H9 (cell line): ENCODE data around the gene FAM162A. TPM values are rescaled to one million over a fixed set of nuclear protein-coding genes. Genes with fewer than 3 reads are reported as not detected.

ENCODE experiments used
- DNase-seq: peaks from one replicate; pipeline ENCODE4 v3.0.0-alpha.2; 2017
- H2AFZ ChIP-seq: one replicate; pipeline ENCODE4 v1.6.1; 2013; ENCODE audit warnings: mild to moderate bottlenecking, low read length, control low read depth, moderate library complexity
- H2AK5ac ChIP-seq: 2 replicates; pipeline ENCODE4 v1.6.1; 2013; ENCODE audit warnings: low read length, control low read depth, mixed read lengths; ENCODE audit not compliant: insufficient read length
- H2BK120ac ChIP-seq: one replicate; pipeline ENCODE4 v1.6.1; 2013; ENCODE audit warnings: low read depth, mild to moderate bottlenecking, low read length, control low read depth, inconsistent platforms; ENCODE audit not compliant: poor library complexity, severe bottlenecking
- H2BK12ac ChIP-seq: 2 replicates; pipeline ENCODE4 v1.6.1; 2013; ENCODE audit warnings: low read length, control low read depth, mixed read lengths, low read depth; ENCODE audit not compliant: insufficient read length
- H2BK15ac ChIP-seq: 2 replicates; pipeline ENCODE4 v1.6.1; 2013; ENCODE audit warnings: low read depth, low read length, control low read depth
- H2BK20ac ChIP-seq: one replicate; pipeline ENCODE4 v1.6.1; 2013; ENCODE audit warnings: low read depth, mild to moderate bottlenecking, low read length, control low read depth, inconsistent platforms; ENCODE audit not compliant: poor library complexity, severe bottlenecking
- H2BK5ac ChIP-seq: 2 replicates; pipeline ENCODE4 v1.6.1; 2013; ENCODE audit warnings: low read length, control low read depth, mixed read lengths; ENCODE audit not compliant: insufficient read length
- H3K14ac ChIP-seq: 2 replicates; pipeline ENCODE4 v1.6.1; 2013; ENCODE audit warnings: low read length, control low read depth; ENCODE audit not compliant: insufficient read depth
- H3K18ac ChIP-seq: 2 replicates; pipeline ENCODE4 v1.6.1; 2013; ENCODE audit warnings: low read depth, mild to moderate bottlenecking, mixed read lengths, low read length, control low read depth; ENCODE audit not compliant: insufficient read length
- H3K23ac ChIP-seq: 2 replicates; pipeline ENCODE4 v1.6.1; 2013; ENCODE audit warnings: low read length, control low read depth, mixed read lengths, low read depth; ENCODE audit not compliant: insufficient read length
- H3K23me2 ChIP-seq: 2 replicates; pipeline ENCODE4 v1.6.1; 2013; ENCODE audit warnings: low read depth, mild to moderate bottlenecking, mixed read lengths, low read length, control low read depth; ENCODE audit not compliant: insufficient read length, poor library complexity, severe bottlenecking
- H3K27ac ChIP-seq: 2 replicates; pipeline ENCODE4 v1.5.1; 2013; ENCODE audit warnings: low read length, control low read depth, mixed read lengths, low read depth; ENCODE audit not compliant: insufficient read length
- H3K27me3 ChIP-seq: 2 replicates; pipeline ENCODE4 v1.6.1; 2013; ENCODE audit warnings: low read length, control low read depth, inconsistent platforms; ENCODE audit not compliant: insufficient read depth
- H3K4ac ChIP-seq: 2 replicates; pipeline ENCODE4 v1.6.1; 2013; ENCODE audit warnings: low read depth, mild to moderate bottlenecking, control low read depth, inconsistent platforms, low read length, moderate library complexity
- H3K4me1 ChIP-seq: 2 replicates; pipeline ENCODE4 v1.6.1; 2013; ENCODE audit warnings: low read length, control low read depth, inconsistent platforms; ENCODE audit not compliant: insufficient read depth
- H3K4me2 ChIP-seq: 2 replicates; pipeline ENCODE4 v1.6.1; 2013; ENCODE audit warnings: low read length, control low read depth, mixed read lengths; ENCODE audit not compliant: insufficient read length, insufficient read depth
- H3K56ac ChIP-seq: 2 replicates; pipeline ENCODE4 v1.6.1; 2013; ENCODE audit warnings: low read depth, mild to moderate bottlenecking, mixed read lengths, low read length, control low read depth; ENCODE audit not compliant: insufficient read length
- H3K79me1 ChIP-seq: 2 replicates; pipeline ENCODE4 v1.6.1; 2013; ENCODE audit warnings: low read depth, mild to moderate bottlenecking, moderate library complexity, low read length, control low read depth, inconsistent platforms; ENCODE audit not compliant: insufficient read depth, poor library complexity, severe bottlenecking
- H3K79me2 ChIP-seq: 2 replicates; pipeline ENCODE4 v1.6.1; 2013; ENCODE audit warnings: low read length, control low read depth, inconsistent platforms; ENCODE audit not compliant: insufficient read depth
- H3K9ac ChIP-seq: 2 replicates; pipeline ENCODE4 v1.6.1; 2013; ENCODE audit warnings: low read length, control low read depth, mixed read lengths; ENCODE audit not compliant: insufficient read length; ENCODE audit errors: extremely low read depth
- H3K9me3 ChIP-seq: one replicate; pipeline ENCODE4 v1.6.1; 2013; ENCODE audit warnings: low read depth, low read length, inconsistent platforms; ENCODE audit not compliant: control insufficient read depth
- H3T11ph ChIP-seq: one replicate; pipeline ENCODE4 v1.6.1; 2013; ENCODE audit warnings: mild to moderate bottlenecking, low read length, control low read depth, inconsistent platforms
- H4K20me1 ChIP-seq: one replicate; pipeline ENCODE4 v1.6.1; 2013; ENCODE audit not compliant: control insufficient read depth, insufficient read length, insufficient read depth
- H4K5ac ChIP-seq: 2 replicates; pipeline ENCODE4 v1.6.1; 2013; ENCODE audit warnings: low read depth, mild to moderate bottlenecking, mixed read lengths, low read length, control low read depth; ENCODE audit not compliant: insufficient read length
- H4K8ac ChIP-seq: replicated peaks from 2 replicates; pipeline ENCODE4 v1.6.1; 2013; ENCODE audit warnings: low read length, control low read depth, mixed read lengths, low read depth; ENCODE audit not compliant: insufficient read length
- H4K91ac ChIP-seq: 2 replicates; pipeline ENCODE4 v1.6.1; 2013; ENCODE audit warnings: low read depth, mild to moderate bottlenecking, moderate library complexity, mixed read lengths, low read length, control low read depth; ENCODE audit not compliant: insufficient read length
- H3K27ac Mint-ChIP-seq, 3 experiments: 2 replicates in 2 of 3; 3 replicates in 1 of 3; pipeline ENCODE4 v1.8.0; 2020 to 2021; ENCODE audit warnings: mixed read lengths in 3 of 3, mild to moderate bottlenecking in 1 of 3, moderate library complexity in 1 of 3
- H3K27me3 Mint-ChIP-seq: 2 replicates; pipeline ENCODE4 v1.8.0; 2021; ENCODE audit warnings: low read depth, mild to moderate bottlenecking, moderate library complexity, mixed read lengths
- H3K36me3 Mint-ChIP-seq, 3 experiments: 2 replicates in 2 of 3; 3 replicates in 1 of 3; pipeline ENCODE4 v1.8.0; 2020 to 2021; ENCODE audit warnings: low read depth in 3 of 3, mixed read lengths in 3 of 3; ENCODE audit not compliant: insufficient read depth in 1 of 3
- H3K4me1 Mint-ChIP-seq, 2 experiments: 2 replicates each; pipeline ENCODE4 v1.8.0; 2020; ENCODE audit warnings: mixed read lengths in 2 of 2
- H3K4me3 Mint-ChIP-seq, 2 experiments: 2 replicates in 1 of 2; 3 replicates in 1 of 2; pipeline ENCODE4 v1.8.0; 2020 to 2021; ENCODE audit warnings: mild to moderate bottlenecking in 2 of 2, mixed read lengths in 2 of 2, moderate library complexity in 1 of 2
- H3K9me3 Mint-ChIP-seq, 2 experiments: 2 replicates in 1 of 2; 3 replicates in 1 of 2; pipeline ENCODE4 v1.8.0; 2020; ENCODE audit warnings: mild to moderate bottlenecking in 2 of 2, mixed read lengths in 2 of 2, moderate library complexity in 1 of 2
- WGBS: extraction: QIAGEN DNeasy Blood & Tissue Kit; methylation state at CpG from one replicate; pipeline ENCODE4 v1.1.7; 2013; ENCODE audit warnings: missing lambda C conversion rate, low lambda C conversion rate, mixed read lengths; ENCODE audit not compliant: insufficient read length; ENCODE audit errors: extremely low coverage; 5-methylcytosine and 5-hydroxymethylcytosine counted together
- total RNA-seq: library from RNA; stranded (reverse); gene quantifications from 2 replicates; pipeline ENCODE4 v1.2.1, GENCODE V29; 2021
- TF ChIP-seq, protein P1 (sequence below): fragments of 200-600 bp; sonication (generic); conservative IDR thresholded peaks from 3 replicates; pipeline ENCODE4 v1.8.0; 2021; ENCODE audit warnings: antibody characterized with exemption, mild to moderate bottlenecking

FAM162A gene
- total RNA-seq, 1 experiment from 2014 or later: 78.5 TPM

DNA sequence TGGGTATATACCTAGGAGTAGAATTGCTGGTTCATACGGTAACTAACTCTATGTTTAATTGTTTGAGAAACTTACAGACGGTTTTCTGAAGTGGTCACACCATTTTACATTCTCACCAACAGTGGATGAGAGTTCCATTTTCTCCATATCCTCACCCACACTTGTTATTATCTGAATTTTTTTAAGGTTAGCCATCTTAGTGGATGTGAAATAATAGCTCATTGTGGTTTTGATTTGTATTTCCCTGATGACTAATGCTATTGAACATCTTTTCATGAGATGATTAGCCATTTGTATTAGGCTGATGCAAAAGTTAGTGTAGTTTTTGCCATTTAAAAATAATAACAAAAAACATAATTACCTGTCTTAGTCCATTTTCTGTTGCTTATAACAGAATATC lies 40.3 kb upstream of the FAM162A start:
- H3K4me1 Mint-ChIP-seq: no peaks in the 10 kb centered on the region
- Histone ChIP-seq H3K9ac (no peak overlapping the region), H3K23ac (no peak overlapping the region), H3K4me1 (no peaks in the 10 kb centered on the region), H3K14ac (no peak overlapping the region), H3T11ph (no peak overlapping the region), H3K27ac (no peak overlapping the region), H2AK5ac (no peak overlapping the region), H2AFZ (no peak overlapping the region), H4K91ac (no peak overlapping the region), H4K5ac (no peak overlapping the region), H3K4ac (no peak overlapping the region), H3K56ac (no peak overlapping the region), H4K8ac (no peak overlapping the region), H2BK12ac (no peak overlapping the region), H3K79me2 (no peaks in the 10 kb centered on the region), H3K4me2 (no peak overlapping the region), H3K9me3 (no peaks in the 10 kb centered on the region), H2BK15ac (no peak overlapping the region), H3K79me1 (no peaks in the 10 kb centered on the region), H3K27me3 (no peaks in the 10 kb centered on the region), H4K20me1 (no peaks in the 10 kb centered on the region), H3K23me2 (no peaks in the 10 kb centered on the region), H2BK5ac (no peak overlapping the region), H3K18ac (no peak overlapping the region), H2BK20ac (no peak overlapping the region), H2BK120ac (no peak overlapping the region)
- H3K4me3 Mint-ChIP-seq: no peak overlapping the region
- H3K27me3 Mint-ChIP-seq: no peaks in the 10 kb centered on the region; the same call in 1 of the 2 replicates
- peaks cover 0 to 6% (median 0%) of the 10 kb centered on the region in 3 experiments; a peak in 1 of 7 replicates for H3K36me3 Mint-ChIP-seq
- peaks cover 4 to 14% of the 10 kb centered on the region in 2 experiments; a peak in 3 of 5 replicates for H3K9me3 Mint-ChIP-seq
- no peak for DNase-seq
- H3K27ac Mint-ChIP-seq: no peak overlapping the region
- TF ChIP-seq, protein P1, sequence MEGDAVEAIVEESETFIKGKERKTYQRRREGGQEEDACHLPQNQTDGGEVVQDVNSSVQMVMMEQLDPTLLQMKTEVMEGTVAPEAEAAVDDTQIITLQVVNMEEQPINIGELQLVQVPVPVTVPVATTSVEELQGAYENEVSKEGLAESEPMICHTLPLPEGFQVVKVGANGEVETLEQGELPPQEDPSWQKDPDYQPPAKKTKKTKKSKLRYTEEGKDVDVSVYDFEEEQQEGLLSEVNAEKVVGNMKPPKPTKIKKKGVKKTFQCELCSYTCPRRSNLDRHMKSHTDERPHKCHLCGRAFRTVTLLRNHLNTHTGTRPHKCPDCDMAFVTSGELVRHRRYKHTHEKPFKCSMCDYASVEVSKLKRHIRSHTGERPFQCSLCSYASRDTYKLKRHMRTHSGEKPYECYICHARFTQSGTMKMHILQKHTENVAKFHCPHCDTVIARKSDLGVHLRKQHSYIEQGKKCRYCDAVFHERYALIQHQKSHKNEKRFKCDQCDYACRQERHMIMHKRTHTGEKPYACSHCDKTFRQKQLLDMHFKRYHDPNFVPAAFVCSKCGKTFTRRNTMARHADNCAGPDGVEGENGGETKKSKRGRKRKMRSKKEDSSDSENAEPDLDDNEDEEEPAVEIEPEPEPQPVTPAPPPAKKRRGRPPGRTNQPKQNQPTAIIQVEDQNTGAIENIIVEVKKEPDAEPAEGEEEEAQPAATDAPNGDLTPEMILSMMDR: no peak
- WGBS: no CpG with 5 or more reads among the region's 2 CpGs
